ENCODE data around the gene NRXN3. TPM values are rescaled to one million over a fixed set of nuclear protein-coding genes. Genes with fewer than 3 reads are reported as not detected.

NRXN3 gene
- total and polyA plus RNA-seq, 2 of the 4 experiments (the other 2 are of a cell fraction) = 4.8 to 25.1 TPM

- H4K8ac ChIP-seq (ENCODE audit: low read depth in 2 of 2, low read length in 2 of 2) = no peak overlapping the region
- no peak overlapping the region for H2BK5ac ChIP-seq (ENCODE audit: low read depth, low read length, poor library complexity, severe bottlenecking)
- no CpG with 5 or more reads among the region's 1 CpG for WGBS, 2 experiments (ENCODE audit: extremely low coverage in 2 of 2, insufficient read length in 1 of 2)
- no peak overlapping the region for H2AK9ac ChIP-seq (replicated peaks; ENCODE audit: low read depth, low read length, poor library complexity)
- H2BK20ac ChIP-seq (ENCODE audit: low read depth, low read length) = no peak overlapping the region
- in situ Hi-C loops (cut with MboI; ENCODE audit: low sequenced_read_pairs) = no loop called here
- H3K4me2 ChIP-seq (ENCODE audit: low read depth, low read length) = no peak overlapping the region
- no peaks in the 10 kb centered on the region for H3K4me1 ChIP-seq (ENCODE audit: control insufficient read depth, insufficient read depth, low read length)
- dilution Hi-C loops (cut with HindIII; ENCODE audit: low sequenced_read_pairs, unreplicated experiment) = no loop called here
- H3K4me3 ChIP-seq (ENCODE audit: insufficient read depth, low read depth, low read length) = no peak overlapping the region
- no peak overlapping the region for H3K4ac ChIP-seq (ENCODE audit: low read depth, low read length)
- no TSS peak for BruUV-seq (replicated peaks)
- CTCF ChIA-PET = no interaction called here
- ATAC-seq (ENCODE audit: low read depth) (no peak), DNase-seq (no peak)
- no peak overlapping the region for H3K27ac ChIP-seq (ENCODE audit: insufficient read depth, low read length)
- no peak overlapping the region for H3K9ac ChIP-seq (ENCODE audit: low read depth, low read length)
- POLR2A ChIA-PET (ENCODE audit: unreplicated experiment) = no interaction called here
- H3K9me1 ChIP-seq (ENCODE audit: insufficient read depth, low read length) = no peaks in the 10 kb centered on the region
- intact Hi-C loops (cut with micrococcal nuclease) = no loop called here
- TF ChIP-seq MAZ (IDR thresholded peaks at IDR 0.05; ENCODE audit: borderline replicate concordance, low read depth, low read length) = no peak
- H3K56ac ChIP-seq (ENCODE audit: extremely low read depth, insufficient read depth, low read length) = no peak overlapping the region
- no peak overlapping the region for H2AFZ ChIP-seq (replicated peaks; ENCODE audit: low read length, poor library complexity)
- H3K18ac ChIP-seq (ENCODE audit: low read depth, low read length) = no peak overlapping the region
- H2AK5ac ChIP-seq (ENCODE audit: low read depth, low read length) = no peak overlapping the region
- no peak overlapping the region for H4K91ac ChIP-seq (ENCODE audit: insufficient read depth, low read depth, low read length)
- H3K9me3 ChIP-seq (ENCODE audit: control insufficient read depth, insufficient read depth, low read length) = no peaks in the 10 kb centered on the region
- no peak overlapping the region for H2BK15ac ChIP-seq (ENCODE audit: low read depth, low read length)
- H3K36me3 ChIP-seq (ENCODE audit: control insufficient read depth, insufficient read depth, low read length) = no peaks in the 10 kb centered on the region
- H3K23ac ChIP-seq (ENCODE audit: low read depth, low read length) = no peak overlapping the region
- H3K79me1 ChIP-seq (ENCODE audit: low read depth in 1 of 2, low read length in 2 of 2) = no peaks in the 10 kb centered on the region
- H4K5ac ChIP-seq (ENCODE audit: low read depth, low read length) = no peak overlapping the region
- H3K27me3 ChIP-seq (ENCODE audit: control insufficient read depth, insufficient read depth, low read length) = no peaks in the 10 kb centered on the region
- H3K14ac ChIP-seq (replicated peaks; ENCODE audit: low read depth, low read length) = no peak overlapping the region
- no peaks in the 10 kb centered on the region for H4K20me1 ChIP-seq (ENCODE audit: insufficient read depth, low read length)
- H2BK120ac ChIP-seq (ENCODE audit: low read depth, low read length) = no peak overlapping the region
These were observed 702.7 kb downstream of the NRXN3 start for GRCh38 chr14:78872837-78873236.

Data from IMR-90 (cell line).